Activated CD4-positive, alpha-beta memory T cell treated with anti-CD3 and anti-CD28 coated beads, Interleukin-2, amount 10 ng/mL, durations not matched to agents 7 days and 5 days (primary cell): ENCODE results near the gene ARPC1B. TPM values are rescaled to one million over a fixed set of nuclear protein-coding genes. Genes with fewer than 3 reads are reported as not detected.
"Not testable (repeated sequence)": the region's sequence is repeated elsewhere in the genome, so short reads cannot be mapped to it uniquely, and the experiment has no call there.

Experiments used
- CTCF ChIA-PET: fragments of 350-600 bp; sonication (Branson Sonifier 250); formaldehyde crosslinking; loops from one replicate; lab custom pipeline; 2021; ENCODE audit warnings: antibody characterized with exemption, inconsistent platforms; lab: Charles Lee
- POLR2A ChIA-PET: fragments of 350-600 bp; sonication (Branson Sonifier 250); formaldehyde crosslinking; loops from one replicate; lab custom pipeline; 2021; ENCODE audit warnings: antibody characterized with exemption; lab: Charles Lee
- DNase-seq: peaks from one replicate; pipeline ENCODE4 v3.0.0-alpha.2; 2020
- H3K27ac Mint-ChIP-seq: one replicate; pipeline ENCODE4 v1.8.0; 2021; ENCODE audit warnings: mild to moderate bottlenecking, mixed read lengths
- H3K27me3 Mint-ChIP-seq: one replicate; pipeline ENCODE4 v1.8.0; 2021; ENCODE audit warnings: mixed read lengths
- H3K36me3 Mint-ChIP-seq: one replicate; pipeline ENCODE4 v1.8.0; 2021; ENCODE audit warnings: low read depth, mixed read lengths
- H3K4me1 Mint-ChIP-seq: one replicate; pipeline ENCODE4 v1.8.0; 2021; ENCODE audit warnings: mixed read lengths
- H3K4me3 Mint-ChIP-seq: one replicate; pipeline ENCODE4 v1.8.0; 2021; ENCODE audit warnings: mild to moderate bottlenecking, mixed read lengths
- H3K9me3 Mint-ChIP-seq: one replicate; pipeline ENCODE4 v1.8.0; 2021; ENCODE audit warnings: mixed read lengths
- total RNA-seq, 2 experiments: library from RNA; stranded (reverse); gene quantifications; one replicate each; pipeline ENCODE4 v1.2.3, GENCODE V29; 2021

Gene ARPC1B
- total RNA-seq, result 100 to 1,000 TPM; 396 to 397 TPM

GRCh38 chr7:99374111-99375064 lies at the start of gene ARPC1B:
Gene ARPC1B, plus strand, starts transcription at chr7:99374730. Its CDS starts 10,985 bp downstream, at chr7:99385715.
- DNase-seq, result peak; percentile 87
- Mint-ChIP-seq H3K36me3 (peaks cover 25% of the 10 kb centered on the region), H3K4me3 (peak within 1 kb of the TSS; percentile 80), H3K27ac (peak within 1 kb of the TSS; percentile 83), H3K9me3 (no peaks in the 10 kb centered on the region), H3K27me3 (no peaks in the 10 kb centered on the region), H3K4me1 (peaks cover 48% of the 10 kb centered on the region)
- ChIA-PET POLR2A (interaction anchor here (0.5 to 8.2 kb wide), 16 partner anchors 7 to 184 kb away, joined by 3 to 93 read pairs (median 4); partner anchors contain the start of genes BUD31, PDAP1 and ZNF655), CTCF (interaction anchor here (1.4 kb wide), 1 partner anchor 12 kb away, joined by 3 read pairs; no protein-coding TSS in a partner anchor)

GRCh38 chr7:99325001-99325493 lies 49.5 kb upstream of the ARPC1B start:
- POLR2A ChIA-PET, result interaction anchor here (0.6 to 4.3 kb wide), 10 partner anchors 8 to 595 kb away, joined by 3 to 34 read pairs (median 4); partner anchors contain the start of genes TRIM4 and ZNF394
- CTCF ChIA-PET, result interaction anchor here (1.0 to 6.2 kb wide), 2 partner anchors 11 to 446 kb away, joined by 3 to 38 read pairs; partner anchors contain the start of gene TRRAP

GRCh38 chr7:99325592-99326407 lies 48.7 kb upstream of the ARPC1B start, which contains the start of gene ARPC1A:
Gene ARPC1A, plus strand, starts transcription at chr7:99325898. Its CDS starts 7,456 bp downstream, at chr7:99333354.
- Mint-ChIP-seq H3K9me3 (no peaks in the 10 kb centered on the region), H3K4me3 (peak within 1 kb of the TSS; percentile 93), H3K4me1 (peaks cover 50% of the 10 kb centered on the region), H3K27me3 (peaks cover 2% of the 10 kb centered on the region), H3K36me3 (peaks cover 28% of the 10 kb centered on the region), H3K27ac (peak within 1 kb of the TSS; percentile 80)
- peak; percentile 93 for DNase-seq
- POLR2A ChIA-PET, result interaction anchor here (0.6 to 4.3 kb wide), 14 partner anchors 8 to 594 kb away, joined by 3 to 34 read pairs (median 4); partner anchors contain the start of genes TRIM4 and ZNF394
- CTCF ChIA-PET, result interaction anchor here (1.0 to 6.2 kb wide), 3 partner anchors 12 to 447 kb away, joined by 3 to 38 read pairs (median 3); partner anchors contain the start of gene TRRAP

More at GRCh38 chr7:99325001-99325493, 49.5 kb upstream of the ARPC1B start:
- Mint-ChIP-seq H3K36me3 (peaks cover 25% of the 10 kb centered on the region), H3K4me3 (peak overlapping the region; percentile 93), H3K4me1 (peaks cover 43% of the 10 kb centered on the region), H3K9me3 (no peaks in the 10 kb centered on the region), H3K27ac (peak overlapping the region; percentile 80), H3K27me3 (peaks cover 2% of the 10 kb centered on the region)
- no peak for DNase-seq

- H3K36me3 Mint-ChIP-seq, result peaks cover 32% of the 10 kb centered on the region
- H3K9me3 Mint-ChIP-seq, result no peaks in the 10 kb centered on the region
- POLR2A ChIA-PET, result interaction anchor here (1.2 to 4.3 kb wide), 7 partner anchors 13 to 593 kb away, joined by 3 to 34 read pairs (median 4); partner anchors contain the start of genes BUD31 and TRIM4
- peaks cover 2% of the 10 kb centered on the region for H3K27me3 Mint-ChIP-seq
- H3K27ac Mint-ChIP-seq, result peak overlapping the region; percentile 80
- CTCF ChIA-PET, result interaction anchor here (1.2 to 6.2 kb wide), 2 partner anchors 12 to 448 kb away, joined by 3 to 38 read pairs; partner anchors contain the start of gene TRRAP
- H3K4me1 Mint-ChIP-seq, result peaks cover 56% of the 10 kb centered on the region
- peak overlapping the region; percentile 93 for H3K4me3 Mint-ChIP-seq
- no peak for DNase-seq
These were observed 48.1 kb upstream of the ARPC1B start for GRCh38 chr7:99326408-99326782.

GRCh38 chr7:99330314-99330961 lies 44.1 kb upstream of the ARPC1B start:
- POLR2A ChIA-PET, result interaction anchor here (0.9 to 2.4 kb wide), 2 partner anchors 78 to 110 kb away, joined by 3 to 13 read pairs; partner anchors contain the start of genes BUD31 and PDAP1

GRCh38 chr7:99331002-99331401 lies 43.5 kb upstream of the ARPC1B start:
- H3K27ac Mint-ChIP-seq, result peak overlapping the region; percentile 93
- POLR2A ChIA-PET, result interaction anchor here (1.1 to 2.4 kb wide), 3 partner anchors 16 to 77 kb away, joined by 3 to 13 read pairs (median 4); partner anchors contain the start of genes BUD31 and PDAP1
- DNase-seq, result no peak
- CTCF ChIA-PET, result interaction anchor here (0.6 kb wide), 1 partner anchor 59 kb away, joined by 3 read pairs; no protein-coding TSS in a partner anchor
- peaks cover 63% of the 10 kb centered on the region for H3K36me3 Mint-ChIP-seq
- H3K4me1 Mint-ChIP-seq, result peaks cover 60% of the 10 kb centered on the region
- H3K9me3 Mint-ChIP-seq, result no peaks in the 10 kb centered on the region
- no peaks in the 10 kb centered on the region for H3K27me3 Mint-ChIP-seq
- H3K4me3 Mint-ChIP-seq, result no peak overlapping the region

More at GRCh38 chr7:99330314-99330961, 44.1 kb upstream of the ARPC1B start:
- not testable (repeated sequence) for H3K27me3 Mint-ChIP-seq, H3K9me3 Mint-ChIP-seq, DNase-seq
- CTCF ChIA-PET, result interaction anchor here (0.9 to 1.5 kb wide), 3 partner anchors 15 to 452 kb away, joined by 3 to 9 read pairs (median 3); partner anchors contain the start of gene TRRAP
- Mint-ChIP-seq H3K4me3 (peak overlapping the region; percentile 43), H3K36me3 (peaks cover 59% of the 10 kb centered on the region), H3K27ac (peak overlapping the region; percentile 93), H3K4me1 (peaks cover 60% of the 10 kb centered on the region)

GRCh38 chr7:99339595-99339994 lies 34.9 kb upstream of the ARPC1B start:
- Mint-ChIP-seq H3K27me3 (no peaks in the 10 kb centered on the region), H3K36me3 (peaks cover 68% of the 10 kb centered on the region), H3K27ac (no peak overlapping the region), H3K4me1 (no peaks in the 10 kb centered on the region), H3K9me3 (no peaks in the 10 kb centered on the region), H3K4me3 (no peak overlapping the region)
- DNase-seq, result no peak
- CTCF ChIA-PET, result no interaction called here
- POLR2A ChIA-PET, result interaction anchor here (0.6 kb wide), 1 partner anchor 68 kb away, joined by 3 read pairs; the partner anchor contains the start of gene PDAP1

- no peak overlapping the region for H3K4me3 Mint-ChIP-seq
These were observed 33.9 kb upstream of the ARPC1B start for GRCh38 chr7:99340659-99341058.

GRCh38 chr7:99344061-99344647 lies 30.4 kb upstream of the ARPC1B start:
- no peak overlapping the region for H3K4me3 Mint-ChIP-seq
- H3K4me1 Mint-ChIP-seq, result no peaks in the 10 kb centered on the region
- CTCF ChIA-PET, result no interaction called here

More at GRCh38 chr7:99340659-99341058, 33.9 kb upstream of the ARPC1B start:
- ChIA-PET POLR2A (interaction anchor here (1.0 kb wide), 1 partner anchor 10 kb away, joined by 3 read pairs; no protein-coding TSS in a partner anchor), CTCF (no interaction called here)
- Mint-ChIP-seq H3K36me3 (peaks cover 65% of the 10 kb centered on the region), H3K27me3 (no peaks in the 10 kb centered on the region), H3K27ac (no peak overlapping the region), H3K9me3 (no peaks in the 10 kb centered on the region), H3K4me1 (no peaks in the 10 kb centered on the region)
- no peak for DNase-seq

GRCh38 chr7:99350641-99351040 lies 23.9 kb upstream of the ARPC1B start:
- H3K27me3 Mint-ChIP-seq, H3K4me3 Mint-ChIP-seq, H3K27ac Mint-ChIP-seq, DNase-seq, H3K4me1 Mint-ChIP-seq, H3K9me3 Mint-ChIP-seq: not testable (repeated sequence)
- ChIA-PET CTCF (interaction anchor here (0.6 to 0.8 kb wide), 2 partner anchors 30 to 840 kb away, joined by 3 to 7 read pairs; no protein-coding TSS in a partner anchor), POLR2A (interaction anchor here (1.1 to 1.2 kb wide), 2 partner anchors 10 to 21 kb away, joined by 3 read pairs; no protein-coding TSS in a partner anchor)
- peaks cover 46% of the 10 kb centered on the region for H3K36me3 Mint-ChIP-seq

More at GRCh38 chr7:99344061-99344647, 30.4 kb upstream of the ARPC1B start:
- POLR2A ChIA-PET, result no interaction called here
- H3K27me3 Mint-ChIP-seq, result no peaks in the 10 kb centered on the region
- DNase-seq, result no peak
- no peak overlapping the region for H3K27ac Mint-ChIP-seq
- H3K9me3 Mint-ChIP-seq, result no peaks in the 10 kb centered on the region
- H3K36me3 Mint-ChIP-seq, result peaks cover 61% of the 10 kb centered on the region

GRCh38 chr7:99352247-99352646 lies 22.3 kb upstream of the ARPC1B start:
- H3K36me3 Mint-ChIP-seq, result peaks cover 51% of the 10 kb centered on the region
- CTCF ChIA-PET, result no interaction called here

More at GRCh38 chr7:99352247-99352646, 22.3 kb upstream of the ARPC1B start:
- Mint-ChIP-seq H3K4me1 (no peaks in the 10 kb centered on the region), H3K4me3 (no peak overlapping the region), H3K9me3 (no peaks in the 10 kb centered on the region), H3K27me3 (no peaks in the 10 kb centered on the region), H3K27ac (no peak overlapping the region)
- DNase-seq, result no peak
- POLR2A ChIA-PET, result no interaction called here
